GM18498 (cell line): ENCODE measurements around the gene RPS6KA4.
"Not testable (repeated sequence)": the region's sequence is repeated elsewhere in the genome, so short reads cannot be mapped to it uniquely, and the experiment has no call there.

Source experiments
- ATAC-seq: cut with Tn5 transposase; IDR thresholded peaks from one replicate; pipeline ENCODE4 v1.9.1; 2021; ENCODE audit warnings: mild to moderate bottlenecking, moderate library complexity; ENCODE audit not compliant: unreplicated experiment

Gene RPS6KA4

DNA sequence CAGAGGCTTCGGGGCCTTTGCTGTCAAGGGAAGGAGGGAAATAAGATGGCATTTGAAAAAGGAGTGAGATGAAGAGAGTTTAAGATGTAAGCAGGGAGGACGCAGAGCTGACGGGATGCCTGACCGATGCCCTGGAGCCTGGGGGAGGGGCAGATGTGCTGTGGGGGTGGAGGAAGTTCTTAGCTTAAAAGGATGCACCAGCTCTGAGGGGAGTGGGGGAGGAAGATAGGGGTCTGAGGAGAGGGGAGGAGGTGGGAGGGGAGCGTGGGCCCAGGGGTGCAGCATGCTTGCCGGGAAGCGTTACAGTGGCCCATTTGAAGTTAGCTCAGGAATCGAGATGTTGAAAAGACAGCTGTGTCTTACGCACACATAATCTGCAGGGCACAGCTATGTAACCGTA is 56.3 kb downstream of the RPS6KA4 start:
- ATAC-seq: no peak

DNA sequence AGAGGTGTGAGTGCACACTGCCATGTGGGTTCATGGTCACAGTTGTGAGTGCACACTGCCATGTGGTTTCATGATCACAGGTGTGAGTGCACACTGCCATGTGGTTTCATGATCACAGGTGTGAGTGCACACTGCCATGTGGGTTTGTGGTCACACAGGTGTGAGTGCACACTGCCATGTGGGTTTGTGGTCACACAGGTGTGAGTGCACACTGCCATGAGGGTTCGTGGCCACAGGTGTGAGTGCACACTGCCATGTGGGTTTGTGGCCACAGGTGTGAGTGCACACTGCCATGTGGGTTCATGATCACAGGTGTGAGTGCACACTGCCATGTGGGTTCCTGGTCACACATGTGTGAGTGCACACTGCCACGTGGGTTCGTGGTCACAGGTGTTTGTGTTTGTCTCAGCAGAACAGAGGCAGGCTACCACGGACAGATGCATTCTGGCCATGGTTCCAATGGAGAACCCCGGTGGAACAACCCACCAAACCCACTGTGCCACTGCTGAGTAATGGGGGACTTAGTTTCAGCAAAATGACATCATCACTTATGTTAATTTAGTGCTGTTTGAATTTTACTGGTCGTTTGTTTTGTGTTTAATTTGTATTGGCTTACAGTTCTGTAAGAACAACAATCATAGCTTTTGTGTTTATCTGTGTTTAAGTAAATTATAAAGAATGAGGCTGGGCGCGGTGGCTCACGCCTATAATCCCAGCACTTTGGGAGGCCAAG is 57.2 kb downstream of the RPS6KA4 start:
- ATAC-seq: no peak

GRCh38 chr11:64418233-64418632 is 59.3 kb downstream of the RPS6KA4 start:
- ATAC-seq: not testable (repeated sequence)

DNA sequence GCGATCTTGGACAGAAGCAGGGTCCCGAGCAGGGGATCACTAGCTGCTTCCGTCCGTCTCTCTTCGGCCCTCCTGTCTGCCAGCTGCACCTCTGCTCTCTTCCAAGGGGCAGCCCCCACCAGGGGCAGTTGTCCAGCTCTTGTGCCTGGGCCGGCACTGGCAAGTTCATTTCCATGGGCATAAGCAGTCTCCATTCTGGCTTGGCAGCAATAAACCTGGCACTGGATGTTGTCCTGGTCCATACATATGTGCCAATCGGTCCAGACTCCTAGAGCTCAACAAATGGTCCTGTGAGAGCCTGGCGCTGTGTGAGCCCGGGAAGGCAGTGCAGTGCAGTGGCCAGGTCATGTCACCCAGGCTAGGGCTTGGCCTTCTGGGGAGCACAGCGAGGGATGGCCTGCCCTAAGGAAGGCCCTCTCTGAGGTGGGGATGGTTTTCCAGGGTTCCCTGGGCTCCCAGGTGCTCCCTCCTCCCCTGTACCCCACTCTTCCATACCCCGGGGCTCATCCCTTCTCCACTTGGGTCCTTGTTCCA is 60.4 kb downstream of the RPS6KA4 start:
- no peak for ATAC-seq

DNA sequence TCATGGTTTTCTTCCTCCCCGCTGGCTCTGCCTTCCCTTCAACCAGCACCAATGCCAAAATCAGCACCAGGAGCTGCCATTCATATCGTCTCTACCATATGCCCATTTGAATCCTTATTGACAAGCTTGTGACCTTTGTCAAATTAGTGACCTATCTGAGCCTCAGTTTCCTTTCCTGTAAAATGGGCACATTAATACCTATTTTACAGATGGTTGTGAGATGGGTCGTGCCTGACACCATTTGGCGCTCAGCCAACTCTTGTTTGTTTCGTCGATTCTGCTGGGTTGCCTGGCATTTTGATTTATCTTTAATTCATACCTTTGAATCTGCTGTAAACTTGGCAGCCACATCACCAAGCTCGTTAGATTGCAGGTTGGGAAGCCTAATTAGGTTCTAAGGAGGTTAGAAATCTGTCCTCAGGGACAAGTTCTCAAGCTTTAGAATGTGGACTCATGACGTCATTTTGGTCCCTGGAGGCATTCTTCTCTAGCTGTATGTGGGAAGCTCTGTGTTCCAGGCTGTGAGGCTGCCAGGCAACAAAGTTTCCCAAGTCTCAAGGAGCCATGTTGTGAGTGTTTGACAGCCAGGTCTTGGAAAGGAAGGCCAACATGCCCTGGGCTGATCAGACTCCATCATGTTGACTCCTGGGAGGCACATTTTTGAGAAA is 61.0 kb downstream of the RPS6KA4 start:
- no peak for ATAC-seq
